Ovary (tissue), 3 donors: Measurements from ENCODE around the gene AK3.

Experiments
- POLR2A ChIP-seq: fragments of 450-650 bp; IDR thresholded peaks from one replicate; pipeline ENCODE4 v1.6.1; 2017; ENCODE audit warnings: antibody characterized with exemption, mild to moderate bottlenecking, moderate library complexity
- TF ChIP-seq, protein P1 (sequence below), 3 donors: fragments of 450-650 bp in 2 of 3; fragments of 200-600 bp in 1 of 3; IDR thresholded peaks; one replicate each; pipeline versions ENCODE4 v1.5.1 to v1.8.0; 2016 to 2022; ENCODE audit warnings: antibody characterized with exemption in 3 of 3, mild to moderate bottlenecking in 1 of 3
- donor health status: DM: no; HTN: no; CAD: no.

GRCh38 chr9:4661165-4661564 is 79.8 kb downstream of the AK3 start:
- no peak for TF ChIP-seq POLR2A
- TF ChIP-seq, protein P1, sequence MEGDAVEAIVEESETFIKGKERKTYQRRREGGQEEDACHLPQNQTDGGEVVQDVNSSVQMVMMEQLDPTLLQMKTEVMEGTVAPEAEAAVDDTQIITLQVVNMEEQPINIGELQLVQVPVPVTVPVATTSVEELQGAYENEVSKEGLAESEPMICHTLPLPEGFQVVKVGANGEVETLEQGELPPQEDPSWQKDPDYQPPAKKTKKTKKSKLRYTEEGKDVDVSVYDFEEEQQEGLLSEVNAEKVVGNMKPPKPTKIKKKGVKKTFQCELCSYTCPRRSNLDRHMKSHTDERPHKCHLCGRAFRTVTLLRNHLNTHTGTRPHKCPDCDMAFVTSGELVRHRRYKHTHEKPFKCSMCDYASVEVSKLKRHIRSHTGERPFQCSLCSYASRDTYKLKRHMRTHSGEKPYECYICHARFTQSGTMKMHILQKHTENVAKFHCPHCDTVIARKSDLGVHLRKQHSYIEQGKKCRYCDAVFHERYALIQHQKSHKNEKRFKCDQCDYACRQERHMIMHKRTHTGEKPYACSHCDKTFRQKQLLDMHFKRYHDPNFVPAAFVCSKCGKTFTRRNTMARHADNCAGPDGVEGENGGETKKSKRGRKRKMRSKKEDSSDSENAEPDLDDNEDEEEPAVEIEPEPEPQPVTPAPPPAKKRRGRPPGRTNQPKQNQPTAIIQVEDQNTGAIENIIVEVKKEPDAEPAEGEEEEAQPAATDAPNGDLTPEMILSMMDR (IDR thresholded peaks at IDR 0.05) = no peak
